ENCODE results near the gene CXCL14. TPM values are rescaled to one million over a fixed set of nuclear protein-coding genes. Genes with fewer than 3 reads are reported as not detected.
A peak's percentile ranks its signal among the peaks of the same experiment; 100 is the strongest.

CXCL14 gene, protein sequence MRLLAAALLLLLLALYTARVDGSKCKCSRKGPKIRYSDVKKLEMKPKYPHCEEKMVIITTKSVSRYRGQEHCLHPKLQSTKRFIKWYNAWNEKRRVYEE
- total RNA-seq = under 1 TPM; 0.20 to 0.44 TPM
- polyA plus RNA-seq (2013, experiment 1 of 2) = 5.7 TPM
- polyA plus RNA-seq (2013, experiment 2 of 2) = 7.0 TPM
- long read RNA-seq, experiment 1 = 0 reads
- long read RNA-seq, experiment 2 = 0 reads
- long read RNA-seq, experiment 3, partial matches to known transcripts = 0 of 1 reads
- long read RNA-seq, experiment 3, other reads (novel, unspliced or antisense) = 0 of 1 reads
- long read RNA-seq, experiment 4 = 0 reads

GRCh38 chr5:135578685-135579341 is at the start of gene CXCL14:
Gene CXCL14, minus strand, starts transcription at chr5:135578991. Its CDS starts 213 bp downstream, at chr5:135578778.
- Histone ChIP-seq H3K9ac (ENCODE audit: extremely low read depth, low read length, poor library complexity, severe bottlenecking) (no peak within 1 kb of the TSS), H3K9me3 (ENCODE audit: control insufficient read depth, low read length) (no peaks in the 10 kb centered on the region), H3K4me1 (ENCODE audit: control insufficient read depth, insufficient read depth, low read length) (peaks cover 15% of the 10 kb centered on the region), H3K36me3 (ENCODE audit: control insufficient read depth, insufficient read depth, low read length) (no peaks in the 10 kb centered on the region), H3K27me3 (ENCODE audit: control insufficient read depth, insufficient read depth, low read length, poor library complexity, severe bottlenecking) (peaks cover 57% of the 10 kb centered on the region), H3K4me3 (ENCODE audit: low read length) (peak within 1 kb of the TSS; percentile 69), H3K27ac (ENCODE audit: low read depth, low read length) (no peak within 1 kb of the TSS)
- Mint-ChIP-seq H3K27ac (no peak within 1 kb of the TSS), H3K4me3 (peak within 1 kb of the TSS; percentile 66), H3K27me3 (ENCODE audit: insufficient read depth) (peaks cover 89% of the 10 kb centered on the region), H3K36me3 (ENCODE audit: low read depth) (no peaks in the 10 kb centered on the region), H3K4me1 (peaks cover 25% of the 10 kb centered on the region), H3K9me3 (no peaks in the 10 kb centered on the region)
- whole genome bisulfite sequencing, 2 experiments (ENCODE audit: insufficient coverage in 1 of 2, insufficient read length in 1 of 2) = 2 to 3% methylated on average over 19 to 66 of the region's 68 CpGs
- no peak for TF ChIP-seq CTCF (conservative IDR thresholded peaks at IDR 0.05)
- DNase-seq = peak; percentile 91

DNA sequence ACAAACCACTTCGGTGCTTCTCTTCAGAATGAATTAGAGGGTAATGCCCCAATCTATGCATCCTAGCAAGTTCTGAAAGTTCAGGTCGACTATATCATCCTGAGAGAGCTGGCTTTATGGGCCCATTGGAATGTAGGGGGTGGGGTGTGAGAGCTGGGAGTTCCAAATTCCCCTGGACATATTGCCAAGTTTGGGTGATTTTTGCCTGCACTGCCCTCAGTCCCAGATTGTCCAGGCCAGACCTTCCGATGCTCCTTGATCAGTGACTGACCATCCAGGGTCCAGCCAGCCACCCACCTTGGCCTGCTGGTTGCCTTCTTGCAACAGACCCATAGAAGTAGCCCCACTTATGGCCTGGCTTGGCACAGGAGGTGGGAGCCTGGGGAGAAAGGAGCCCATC is 47.8 kb upstream of the CXCL14 start:
- Mint-ChIP-seq H3K27ac (no peak overlapping the region), H3K9me3 (no peaks in the 10 kb centered on the region), H3K4me3 (no peak overlapping the region), H3K4me1 (peaks cover 15% of the 10 kb centered on the region), H3K27me3 (ENCODE audit: insufficient read depth) (peaks cover 17% of the 10 kb centered on the region), H3K36me3 (ENCODE audit: low read depth) (no peaks in the 10 kb centered on the region)
- WGBS, 2 experiments (ENCODE audit: insufficient coverage in 1 of 2, insufficient read length in 1 of 2) = 86 to 90% methylated on average over 1 to 3 of the region's 3 CpGs
- Histone ChIP-seq H3K27me3 (ENCODE audit: control insufficient read depth, insufficient read depth, low read length, poor library complexity, severe bottlenecking) (no peaks in the 10 kb centered on the region), H3K27ac (ENCODE audit: low read depth, low read length) (no peak overlapping the region), H3K9me3 (ENCODE audit: control insufficient read depth, low read length) (no peaks in the 10 kb centered on the region), H3K9ac (ENCODE audit: extremely low read depth, low read length, poor library complexity, severe bottlenecking) (no peak overlapping the region), H3K4me1 (ENCODE audit: control insufficient read depth, insufficient read depth, low read length) (peaks cover 9% of the 10 kb centered on the region), H3K4me3 (ENCODE audit: low read length) (no peak overlapping the region), H3K36me3 (ENCODE audit: control insufficient read depth, insufficient read depth, low read length) (no peaks in the 10 kb centered on the region)
- no peak for DNase-seq
- TF ChIP-seq CTCF (conservative IDR thresholded peaks at IDR 0.05) = no peak

DNA sequence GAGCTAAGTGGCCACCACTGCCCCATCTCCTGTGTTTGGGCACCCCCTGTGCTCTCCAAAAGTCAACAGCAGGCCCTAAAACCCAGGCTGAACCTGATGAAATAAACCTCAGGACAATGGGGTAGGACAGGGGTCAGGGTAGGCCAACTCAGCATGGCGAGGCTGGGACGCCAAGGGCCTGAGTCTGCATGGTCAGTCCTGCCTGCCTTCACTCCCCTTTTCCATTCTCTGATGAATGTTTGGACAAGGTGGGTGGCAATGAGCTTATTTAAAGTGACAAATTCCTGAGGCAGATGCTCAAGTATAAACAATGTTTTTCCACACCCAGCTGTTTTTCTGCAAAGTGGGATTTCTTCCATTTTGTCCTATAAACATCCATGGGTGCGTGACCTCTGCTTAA is 47.2 kb upstream of the CXCL14 start:
- Histone ChIP-seq H3K27me3 (ENCODE audit: control insufficient read depth, insufficient read depth, low read length, poor library complexity, severe bottlenecking) (no peaks in the 10 kb centered on the region), H3K9ac (ENCODE audit: extremely low read depth, low read length, poor library complexity, severe bottlenecking) (no peak overlapping the region), H3K4me1 (ENCODE audit: control insufficient read depth, insufficient read depth, low read length) (peaks cover 9% of the 10 kb centered on the region), H3K27ac (ENCODE audit: low read depth, low read length) (no peak overlapping the region), H3K9me3 (ENCODE audit: control insufficient read depth, low read length) (no peaks in the 10 kb centered on the region), H3K36me3 (ENCODE audit: control insufficient read depth, insufficient read depth, low read length) (no peaks in the 10 kb centered on the region), H3K4me3 (ENCODE audit: low read length) (no peak overlapping the region)
- H3K27me3 Mint-ChIP-seq (ENCODE audit: insufficient read depth) = peaks cover 17% of the 10 kb centered on the region
- WGBS, 2 experiments (ENCODE audit: insufficient coverage in 1 of 2, insufficient read length in 1 of 2) = 79 to 85% methylated on average over 3 of the region's 3 CpGs
- H3K4me3 Mint-ChIP-seq = no peak overlapping the region
- TF ChIP-seq CTCF (conservative IDR thresholded peaks at IDR 0.05) = no peak
- peak overlapping the region; percentile 48 for H3K27ac Mint-ChIP-seq
- H3K9me3 Mint-ChIP-seq = no peaks in the 10 kb centered on the region
- H3K36me3 Mint-ChIP-seq (ENCODE audit: low read depth) = no peaks in the 10 kb centered on the region
- H3K4me1 Mint-ChIP-seq = peaks cover 15% of the 10 kb centered on the region
- peak; percentile 47 for DNase-seq
